EL (cell line): ENCODE results near the gene GLDC.

Experiments
- DNase-seq: peaks from one replicate; pipeline ENCODE4 v3.0.0-alpha.2; 2016

The GLDC gene

DNA sequence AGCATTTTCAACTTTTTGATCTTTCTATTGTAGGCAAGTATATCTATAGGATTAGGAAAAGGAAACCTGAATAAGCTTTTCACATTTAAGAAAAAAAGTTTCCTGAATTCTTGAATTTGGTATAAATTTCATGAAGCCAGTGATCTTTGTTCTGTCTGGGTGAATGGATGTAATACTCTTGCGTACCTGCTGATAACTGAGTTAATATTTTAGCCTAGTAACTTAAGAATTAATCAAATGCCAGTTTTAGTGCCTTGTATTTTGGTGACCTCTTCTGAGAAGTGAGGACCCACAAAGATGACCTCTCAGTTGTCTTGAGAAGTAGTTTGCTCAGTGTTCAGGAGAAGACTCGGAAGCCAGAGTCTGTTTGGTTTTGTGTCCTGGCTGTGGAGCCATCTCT, 154.7 kb downstream of the GLDC start:
- DNase-seq = no peak

DNA sequence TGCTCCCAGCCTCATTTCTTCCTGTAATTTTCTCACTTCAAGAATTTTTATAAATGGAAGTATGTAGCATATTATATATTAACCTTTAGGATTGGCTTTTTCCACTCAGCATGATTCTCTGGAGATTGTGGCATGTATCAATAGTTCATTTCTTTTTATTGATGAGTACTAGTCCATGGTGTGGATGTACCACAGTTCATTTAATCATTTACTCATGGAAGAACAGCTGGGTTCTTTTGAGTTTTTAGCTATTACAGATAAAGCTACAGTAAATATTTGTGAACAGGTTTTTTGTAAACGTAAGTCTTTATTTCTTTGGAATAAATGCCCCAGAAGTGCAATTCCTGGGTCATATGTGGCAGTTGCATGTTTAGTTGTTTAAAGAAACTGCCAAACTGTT, 156.4 kb downstream of the GLDC start:
- no peak for DNase-seq

DNA sequence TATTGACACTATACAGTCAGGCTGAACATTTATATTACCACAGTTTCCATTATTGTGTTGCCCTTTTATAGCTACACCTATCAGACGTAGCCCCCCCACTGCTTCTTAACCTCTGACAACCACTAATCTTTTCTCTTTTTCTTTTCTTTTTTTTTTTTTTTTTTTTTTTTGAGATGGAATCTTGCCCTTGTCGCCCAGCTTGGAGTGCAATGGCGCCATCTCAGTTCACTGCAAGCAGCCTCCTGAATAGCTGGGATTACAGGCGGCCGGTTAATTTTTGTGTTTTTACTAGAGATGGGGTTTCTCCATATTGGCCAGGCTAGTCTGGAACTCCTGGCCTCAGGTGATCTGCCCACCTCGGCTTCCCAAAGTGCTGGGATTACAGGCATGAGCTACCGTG, 157.1 kb downstream of the GLDC start:
- no peak for DNase-seq

GRCh38 chr9:6484210-6484609, 161.3 kb downstream of the GLDC start:
- no peak for DNase-seq
